NCI-H1436 (cell line): Measurements from ENCODE around the gene SLC15A1.

Experiments used
- DNase-seq: peaks from one replicate; lab custom pipeline; 2025; lab: John Stamatoyannopoulos, UW

SLC15A1 gene

DNA sequence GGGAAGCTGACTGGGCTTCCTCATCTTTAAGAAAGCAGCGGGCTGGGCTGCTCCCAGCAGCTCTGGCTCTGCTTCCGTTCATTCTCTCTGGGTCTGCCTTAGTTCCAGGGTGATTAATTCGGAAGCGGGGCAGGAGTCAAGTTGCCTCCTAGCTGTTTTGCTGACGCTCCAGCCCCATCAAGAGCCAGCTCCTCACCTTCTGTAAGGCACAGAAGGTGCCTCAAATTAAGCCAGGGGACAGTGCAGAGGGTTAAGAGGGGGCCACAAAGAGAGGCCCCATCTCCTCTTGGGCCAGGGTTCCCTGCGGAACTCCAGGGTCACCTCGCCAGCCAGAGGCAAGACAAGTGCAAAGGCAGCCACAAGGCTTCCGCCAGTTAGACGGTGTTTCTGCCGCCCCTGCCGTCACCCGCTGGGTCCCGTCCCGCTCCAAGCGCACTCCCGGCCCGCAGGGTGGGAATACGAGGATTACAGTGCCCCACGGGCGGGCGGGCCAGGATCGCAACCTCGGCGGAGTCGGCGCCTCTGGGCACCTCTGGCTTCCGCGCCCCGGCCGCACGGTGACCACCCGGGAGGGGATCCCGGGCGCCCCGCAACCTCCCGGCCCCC, 508 bp downstream of the SLC15A1 start:
- DNase-seq = no peak

DNA sequence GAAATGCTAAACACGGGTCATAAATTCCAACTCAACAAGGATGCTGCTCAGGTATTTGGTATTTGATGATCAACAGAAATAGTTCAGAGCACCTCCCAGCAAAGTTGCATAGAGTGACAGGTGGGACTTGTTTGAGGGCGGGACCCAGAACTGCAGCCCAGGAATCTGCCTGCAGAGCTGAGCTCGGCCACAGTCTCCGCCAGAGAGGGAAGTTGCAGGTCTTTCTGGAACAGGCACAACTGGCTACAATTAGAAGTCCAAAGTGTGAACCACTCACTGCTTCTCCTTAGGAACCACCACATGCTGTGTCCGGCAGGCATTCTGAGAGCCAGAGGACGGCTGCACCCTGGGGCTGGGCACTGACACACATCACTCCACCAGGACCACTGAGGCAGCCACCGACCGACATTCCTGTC, 1.1 kb downstream of the SLC15A1 start:
- DNase-seq = no peak

DNA sequence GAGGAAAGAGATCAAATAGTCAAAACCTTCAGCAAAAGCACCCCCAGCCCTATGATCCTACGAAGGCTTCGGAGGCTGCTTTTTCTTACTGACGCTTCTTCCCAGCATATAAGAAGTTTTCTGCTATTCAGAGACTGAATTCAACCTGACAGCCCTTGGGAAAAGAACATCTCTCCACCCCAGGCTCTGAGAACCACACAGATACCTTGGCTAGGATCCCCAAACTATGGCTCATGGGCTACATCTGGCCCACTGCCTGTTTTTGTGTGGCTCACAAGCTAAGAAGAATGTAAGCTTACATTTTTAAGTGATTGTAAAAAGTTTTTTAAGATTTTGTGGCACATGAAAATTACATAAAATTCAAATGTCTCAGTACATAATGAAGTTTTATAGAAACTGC, 3.0 kb downstream of the SLC15A1 start:
- no peak for DNase-seq

- DNase-seq = no peak
Measured at GRCh38 chr13:98746968-98747367, 5.5 kb downstream of the SLC15A1 start.

DNA sequence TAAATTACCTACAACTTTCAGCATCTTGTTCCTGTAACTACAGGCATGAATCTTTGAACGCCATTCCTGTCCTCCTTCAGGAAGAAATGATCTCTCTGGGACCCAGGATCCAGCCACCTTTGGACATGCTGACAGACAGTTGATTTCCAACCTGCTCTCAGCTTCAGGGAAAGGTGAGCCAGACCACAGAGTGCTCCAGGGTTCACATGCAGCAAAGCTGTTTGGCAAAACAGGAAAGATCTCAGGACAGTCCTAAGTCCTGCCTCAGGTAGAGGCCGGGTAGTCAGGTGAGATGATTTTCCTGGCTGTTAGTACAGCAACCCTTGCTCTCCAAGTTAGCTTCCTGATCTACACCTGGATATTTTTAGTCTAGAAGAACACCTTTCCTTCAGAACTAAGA, 9.1 kb downstream of the SLC15A1 start:
- no peak for DNase-seq

DNA sequence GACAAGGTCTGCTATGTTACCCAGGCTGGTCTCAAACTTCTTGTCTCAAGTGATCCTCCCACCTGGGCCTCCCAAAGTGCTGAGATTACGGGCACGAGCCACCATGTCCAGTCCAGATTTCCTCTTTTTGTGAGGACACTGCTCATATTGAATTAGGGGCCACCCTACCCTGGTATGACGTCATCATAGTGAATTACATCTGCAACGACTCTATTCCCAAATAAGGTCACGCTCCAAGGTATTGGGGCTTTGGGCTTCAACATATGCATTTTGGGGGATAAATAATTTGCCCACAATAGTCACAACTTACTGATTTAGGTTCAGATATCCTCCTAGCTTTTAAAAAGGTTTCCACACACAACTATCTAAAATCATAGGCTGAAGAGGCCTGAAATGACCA, 9.5 kb downstream of the SLC15A1 start:
- no peak for DNase-seq

GRCh38 chr13:98741741-98742435, 10.6 kb downstream of the SLC15A1 start:
- no peak for DNase-seq

- no peak for DNase-seq
Measured at GRCh38 chr13:98740131-98740530, 12.3 kb downstream of the SLC15A1 start.

DNA sequence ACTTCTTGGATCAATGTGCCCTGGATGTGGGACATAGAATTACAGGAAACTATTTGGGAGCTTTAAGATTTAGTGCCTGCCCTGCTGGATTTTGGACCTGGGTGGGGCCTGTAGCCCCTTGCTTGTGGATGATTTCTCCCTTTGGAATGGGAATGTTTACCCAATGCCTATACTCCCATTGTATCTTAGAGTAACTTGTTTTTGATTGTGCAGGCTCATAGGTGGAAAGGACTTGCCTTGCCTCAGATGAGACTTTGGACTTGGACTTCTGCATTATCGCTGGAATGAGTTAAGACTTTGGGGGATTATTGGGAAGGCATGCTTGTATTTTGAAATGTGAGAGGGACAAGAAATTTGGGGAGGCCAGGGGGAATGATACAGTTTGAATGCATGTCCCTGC, 13.5 kb downstream of the SLC15A1 start:
- no peak for DNase-seq

DNA sequence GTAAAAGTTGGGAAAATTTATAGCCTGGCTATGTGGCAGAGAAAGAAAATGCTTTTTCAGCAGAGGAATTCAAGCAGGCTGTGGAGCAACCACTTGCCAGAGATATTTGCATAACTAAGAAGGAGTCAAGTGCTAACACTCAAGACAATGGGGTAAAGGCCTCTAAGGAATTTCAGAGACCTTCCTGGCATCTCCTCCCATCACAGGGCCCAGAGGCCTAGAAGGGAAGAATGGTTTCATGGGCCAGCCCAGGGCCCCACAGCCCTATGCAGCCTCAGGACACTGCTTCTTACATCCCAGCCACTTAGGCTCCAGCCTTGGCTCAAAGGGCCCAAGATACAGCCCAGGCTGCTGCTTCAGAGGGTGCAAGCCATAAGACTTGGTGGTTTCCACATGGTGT, 14.3 kb downstream of the SLC15A1 start:
- no peak for DNase-seq

- DNase-seq = no peak
Measured at GRCh38 chr13:98731925-98732324, 20.5 kb downstream of the SLC15A1 start.

DNA sequence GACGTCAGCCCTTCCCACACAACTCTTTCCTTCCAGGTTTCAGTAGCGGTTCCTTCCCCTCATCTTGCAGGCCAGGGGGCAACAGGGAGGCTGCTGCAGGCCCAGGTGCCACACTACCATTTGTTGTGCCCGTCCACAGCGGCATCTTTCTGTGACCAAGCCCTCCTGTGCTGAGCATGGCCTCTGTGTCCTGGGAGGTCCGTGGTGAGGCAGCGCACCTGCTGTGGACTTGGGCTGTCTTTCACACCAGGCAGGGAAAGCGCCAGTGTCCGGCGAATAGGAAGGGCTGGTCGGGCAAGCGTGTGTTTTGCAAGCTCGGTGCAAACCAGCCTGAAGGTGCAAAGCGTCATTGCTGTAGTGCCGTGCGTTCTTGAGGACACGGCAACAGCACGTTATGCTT, 21.4 kb downstream of the SLC15A1 start:
- no peak for DNase-seq

GRCh38 chr13:98730441-98730840, 22.0 kb downstream of the SLC15A1 start:
- DNase-seq = no peak

GRCh38 chr13:98729658-98730057, 22.8 kb downstream of the SLC15A1 start:
- no peak for DNase-seq

GRCh38 chr13:98722958-98723357, 29.5 kb downstream of the SLC15A1 start:
- no peak for DNase-seq

DNA sequence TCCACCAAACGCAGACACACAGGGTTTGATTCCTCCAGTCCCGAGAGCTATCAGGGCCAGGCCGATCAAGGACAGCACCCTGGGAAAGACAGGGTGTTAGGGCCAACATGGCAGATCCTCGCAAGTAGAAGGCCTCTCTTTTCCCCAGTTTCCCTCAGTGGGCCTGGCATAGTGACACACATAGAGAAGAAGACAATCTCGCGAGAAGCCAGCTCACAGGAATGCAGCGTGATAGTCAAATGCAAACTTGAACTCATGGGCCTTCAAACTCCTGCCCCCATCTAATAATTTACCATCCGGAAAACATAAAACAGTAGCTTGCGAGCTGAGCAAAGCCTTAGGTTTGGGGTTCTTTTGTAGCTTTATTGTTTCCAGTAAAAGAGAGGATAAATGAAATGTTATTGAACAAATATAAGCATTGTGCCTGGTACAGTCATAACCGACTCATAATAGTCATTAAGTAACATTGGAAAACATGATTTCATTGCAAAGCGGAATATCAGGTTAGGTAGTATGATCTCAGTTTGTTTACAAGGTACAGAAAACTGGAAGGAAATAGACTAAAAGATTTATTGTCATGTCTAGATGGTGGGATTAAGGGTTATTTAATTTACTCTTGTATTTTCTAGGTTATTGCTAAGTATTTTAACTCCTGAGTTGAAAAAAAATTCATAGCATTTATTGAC, 30.5 kb downstream of the SLC15A1 start:
- no peak for DNase-seq

DNA sequence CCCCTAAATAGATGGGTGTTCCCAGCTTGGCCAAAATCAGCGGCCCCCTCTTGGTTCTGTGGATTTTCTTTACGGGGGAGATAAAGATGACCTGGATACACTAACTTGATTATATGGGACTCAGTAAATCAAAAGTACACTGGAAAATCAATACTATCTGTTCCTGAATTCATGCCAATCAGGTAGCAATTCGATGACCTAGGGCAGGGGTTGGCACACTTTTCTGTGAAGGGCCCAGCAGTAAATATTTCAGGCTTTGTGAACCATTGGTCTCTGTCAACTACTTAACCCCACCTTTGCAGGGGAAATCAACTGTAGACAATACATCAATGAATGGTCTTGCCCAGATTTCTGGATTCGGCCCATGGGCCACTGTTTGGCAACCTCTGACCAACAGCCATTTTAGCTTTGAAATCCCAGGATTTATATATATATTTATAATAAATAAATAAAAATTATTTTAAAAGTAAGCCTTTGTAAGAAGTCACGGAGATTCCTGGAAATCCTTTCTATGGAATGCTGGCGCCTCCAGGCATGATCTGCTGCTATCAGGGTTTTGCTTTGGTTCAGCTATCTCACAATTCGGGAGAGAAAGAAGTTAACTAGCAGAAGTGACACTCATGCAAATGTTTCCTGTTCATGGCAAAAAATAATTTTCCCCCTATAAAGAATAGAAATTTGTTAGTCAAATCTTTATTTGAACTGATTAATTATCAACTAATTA, 32.8 kb downstream of the SLC15A1 start:
- DNase-seq = no peak

DNA sequence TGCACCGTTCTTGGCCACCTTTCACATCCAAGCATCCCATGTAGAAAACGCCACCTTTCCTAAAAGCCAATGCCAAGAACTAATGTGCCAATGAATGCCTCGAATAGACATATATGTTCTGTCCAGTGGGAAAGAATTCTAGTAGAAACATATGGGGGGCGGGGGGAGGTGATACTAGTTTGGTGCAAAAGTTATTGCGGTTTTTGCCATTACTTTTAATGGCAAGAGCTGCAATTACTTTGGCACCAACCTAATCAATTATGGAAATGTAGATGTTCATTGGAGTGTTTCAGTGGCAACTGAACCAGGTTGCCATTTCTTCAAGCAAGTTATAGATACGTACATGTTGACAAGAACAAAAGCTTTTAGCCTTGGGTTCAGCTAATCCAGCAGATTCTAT, 34.6 kb downstream of the SLC15A1 start:
- DNase-seq = no peak

DNA sequence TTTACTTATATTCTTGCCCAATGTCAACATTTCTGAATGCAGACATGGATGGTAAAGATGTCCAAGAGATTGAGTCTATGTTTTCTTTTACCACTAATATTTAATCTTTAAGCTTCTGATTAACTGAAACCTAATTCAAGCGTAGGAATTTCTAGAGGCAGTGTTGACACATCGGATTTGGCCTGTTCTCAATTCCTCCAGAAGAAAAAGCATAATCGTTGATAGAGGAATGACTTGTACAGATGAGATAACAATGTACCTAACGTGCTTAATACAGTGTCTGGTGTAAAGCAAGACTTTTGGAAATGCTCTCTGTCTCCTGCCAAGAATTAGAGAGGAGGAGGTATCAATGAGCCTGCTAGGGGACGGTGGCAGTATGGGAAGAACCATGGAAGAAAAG, 35.2 kb downstream of the SLC15A1 start:
- no peak for DNase-seq

DNA sequence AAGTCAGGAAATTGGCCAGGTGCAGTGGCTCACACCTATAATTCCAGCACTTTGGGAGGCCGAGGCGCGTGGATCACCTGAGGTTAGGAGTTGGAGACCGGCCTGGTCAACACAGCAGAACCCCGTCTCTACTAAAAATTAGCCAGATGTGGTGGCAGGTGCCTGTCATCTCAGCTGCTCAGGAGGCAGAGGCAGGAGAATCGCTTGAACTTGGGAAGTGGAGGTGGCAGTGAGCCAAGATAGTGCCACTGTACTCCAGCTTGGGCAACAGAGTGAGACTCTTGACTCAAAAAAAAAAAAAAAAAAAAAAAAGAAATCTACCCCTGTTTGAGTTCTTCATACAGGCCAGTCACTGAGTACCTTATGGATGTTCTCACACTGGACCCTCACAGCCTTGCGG, 42.0 kb downstream of the SLC15A1 start:
- DNase-seq = no peak

DNA sequence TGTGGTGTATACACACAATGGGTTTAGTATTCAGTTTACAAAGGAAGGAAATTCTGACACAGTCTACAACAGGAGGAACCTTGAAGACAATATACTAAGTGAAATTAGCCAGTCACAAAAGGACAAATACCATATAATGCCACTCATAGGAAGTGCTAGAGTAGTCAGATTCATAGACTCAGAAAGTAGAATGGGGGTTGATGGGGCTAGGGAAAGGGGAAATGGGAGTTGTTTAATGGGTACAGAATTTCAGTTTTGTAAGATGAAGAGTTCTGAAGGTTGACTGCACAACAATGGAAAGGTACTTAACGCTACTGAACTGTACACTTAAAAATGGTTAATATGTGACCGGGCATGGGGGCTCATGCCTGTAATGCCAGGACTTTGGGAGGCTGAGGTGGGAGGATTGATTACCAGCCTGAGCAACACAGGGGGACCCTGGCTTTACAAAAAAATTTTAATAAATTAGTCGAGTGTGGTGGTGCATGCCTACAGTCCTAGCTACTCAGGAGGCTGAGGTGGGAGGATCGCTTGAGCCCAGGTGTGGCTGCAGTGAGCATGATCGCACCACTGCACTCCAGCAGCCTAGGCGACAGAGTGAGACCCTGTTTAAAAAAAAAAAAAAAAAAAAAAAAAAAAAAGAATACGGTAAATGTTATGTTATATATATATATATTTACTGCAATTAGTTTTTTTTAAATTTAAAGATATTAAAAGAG, 45.0 kb downstream of the SLC15A1 start:
- DNase-seq = no peak

DNA sequence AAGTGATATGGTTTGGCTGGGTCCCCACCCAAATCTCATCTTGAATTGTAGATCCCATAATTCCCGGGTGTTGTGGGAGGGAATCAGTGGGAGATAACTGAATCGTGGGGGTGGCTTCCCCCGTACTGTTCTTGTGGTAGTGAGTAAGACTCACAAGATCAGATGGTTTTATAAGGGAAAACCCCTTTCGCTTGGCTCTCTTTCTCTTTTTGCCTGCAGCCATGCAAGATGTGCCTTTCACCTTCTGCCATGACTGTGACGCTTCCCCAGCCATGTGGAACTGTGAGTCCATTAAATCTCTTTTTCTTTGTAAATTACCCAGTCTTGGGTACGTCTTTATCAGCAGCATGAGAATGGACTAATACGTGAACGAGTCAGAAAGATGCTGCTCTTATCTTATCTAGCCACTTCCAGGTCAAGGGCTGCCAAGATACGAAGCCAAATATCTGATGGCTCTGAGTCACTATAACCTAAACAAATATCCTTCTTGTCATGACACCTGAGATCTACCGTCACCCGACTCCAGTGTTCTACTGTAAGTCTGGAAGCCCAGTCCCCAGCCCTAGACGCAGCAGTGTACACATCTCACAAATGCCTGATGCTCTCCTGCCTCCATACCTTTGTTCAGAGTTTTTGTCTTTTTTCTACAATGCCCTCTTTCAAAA, 45.9 kb downstream of the SLC15A1 start:
- DNase-seq = no peak
